ENCODE results near the gene TTYH3. TPM values are rescaled to one million over a fixed set of nuclear protein-coding genes. Genes with fewer than 3 reads are reported as not detected.

TTYH3 gene
- total and polyA plus RNA-seq, 2 of the 13 experiments (the other 11 are each of a cell fraction or from before 2014, with no cell fraction given) = 26.3 to 50.0 TPM

DNA sequence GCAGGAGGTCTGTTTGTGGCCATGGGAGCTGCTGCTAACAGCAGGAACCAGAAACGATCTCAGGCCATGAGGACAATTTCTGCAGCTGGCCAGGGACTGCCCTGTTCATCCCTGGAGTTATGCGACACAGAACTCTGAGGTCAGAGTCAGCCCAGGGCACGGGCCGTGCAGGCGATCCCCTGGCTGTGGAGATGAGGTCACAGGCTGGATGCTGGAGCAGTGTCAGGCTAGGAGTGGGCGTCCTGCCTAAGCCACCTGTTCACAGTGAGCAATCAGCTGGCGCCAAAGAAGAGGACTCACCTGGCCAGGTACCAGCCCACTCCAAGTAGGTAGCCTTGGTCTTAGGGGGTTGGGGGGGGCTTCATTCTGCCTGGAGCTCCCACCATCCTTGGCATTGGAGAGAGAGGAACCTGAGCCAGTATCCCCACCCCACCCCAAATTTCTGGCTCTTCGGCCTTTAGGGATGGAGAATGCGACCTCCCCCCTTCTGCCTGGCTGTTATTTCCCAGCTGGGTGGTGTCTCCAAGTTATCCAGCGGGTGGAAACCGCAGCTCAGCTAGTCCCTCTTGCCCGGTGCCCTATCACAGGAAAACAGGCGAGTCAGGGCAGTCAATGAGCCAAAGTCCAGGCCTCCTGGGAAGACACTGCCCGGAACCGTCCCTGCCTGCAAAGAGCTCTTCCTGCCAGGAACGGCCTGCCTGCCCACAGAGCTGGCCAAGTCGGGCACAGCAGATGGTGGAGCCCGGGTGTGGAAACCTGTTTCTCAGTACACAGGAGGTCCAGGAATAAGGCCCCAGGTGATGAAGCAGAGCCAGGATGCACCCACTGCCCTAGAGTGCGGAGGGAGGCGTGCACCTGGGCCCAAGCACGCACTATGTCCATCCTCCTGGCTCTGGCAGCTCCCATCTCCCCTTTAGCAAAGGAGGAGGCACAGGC, 1.8 kb upstream of the TTYH3 start (continued):
- TF ChIP-seq KDM3A (CRISPR knock-in tag; IDR thresholded peaks at IDR 0.05; ENCODE audit: low read depth) = no peak
- TF ChIP-seq JDP2 (CRISPR knock-in tag; IDR thresholded peaks at IDR 0.05; ENCODE audit: borderline replicate concordance) = no peak
- peak; percentile 23; the same call in 1 of the 2 replicates for TF ChIP-seq NRL (CRISPR knock-in tag; IDR thresholded peaks at IDR 0.05; ENCODE audit: borderline replicate concordance)
- no peak; the same call in 1 of the 2 replicates for TF ChIP-seq ZSCAN29 (CRISPR knock-in tag; conservative IDR thresholded peaks at IDR 0.05)
- 0 out of 2 replicates have a peak, but pooled peaks have one; percentile 60 for TF ChIP-seq ZNF607 (CRISPR knock-in tag; IDR thresholded peaks at IDR 0.05; ENCODE audit: borderline replicate concordance)
- no peak for TF ChIP-seq SRSF4 (IDR thresholded peaks at IDR 0.05; ENCODE audit: low read depth, low read length, poor library complexity, severe bottlenecking)
- TF ChIP-seq GATA4 (IDR thresholded peaks at IDR 0.05; ENCODE audit: borderline replicate concordance, low read depth) = no peak
- TF ChIP-seq YY1 (IDR thresholded peaks at IDR 0.05; ENCODE audit: insufficient read depth, insufficient replicate concordance, low read depth, low read length) = no peak
- TF ChIP-seq, protein P1, sequence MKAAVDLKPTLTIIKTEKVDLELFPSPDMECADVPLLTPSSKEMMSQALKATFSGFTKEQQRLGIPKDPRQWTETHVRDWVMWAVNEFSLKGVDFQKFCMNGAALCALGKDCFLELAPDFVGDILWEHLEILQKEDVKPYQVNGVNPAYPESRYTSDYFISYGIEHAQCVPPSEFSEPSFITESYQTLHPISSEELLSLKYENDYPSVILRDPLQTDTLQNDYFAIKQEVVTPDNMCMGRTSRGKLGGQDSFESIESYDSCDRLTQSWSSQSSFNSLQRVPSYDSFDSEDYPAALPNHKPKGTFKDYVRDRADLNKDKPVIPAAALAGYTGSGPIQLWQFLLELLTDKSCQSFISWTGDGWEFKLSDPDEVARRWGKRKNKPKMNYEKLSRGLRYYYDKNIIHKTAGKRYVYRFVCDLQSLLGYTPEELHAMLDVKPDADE (CRISPR knock-in tag; IDR thresholded peaks at IDR 0.05) = no peak
- no peak for TF ChIP-seq IRX3 (CRISPR knock-in tag; IDR thresholded peaks at IDR 0.05; ENCODE audit: borderline replicate concordance, low read depth)
- TF ChIP-seq, protein P2, sequence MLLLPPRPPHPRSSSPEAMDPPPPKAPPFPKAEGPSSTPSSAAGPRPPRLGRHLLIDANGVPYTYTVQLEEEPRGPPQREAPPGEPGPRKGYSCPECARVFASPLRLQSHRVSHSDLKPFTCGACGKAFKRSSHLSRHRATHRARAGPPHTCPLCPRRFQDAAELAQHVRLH (CRISPR knock-in tag; IDR thresholded peaks at IDR 0.05; ENCODE audit: borderline replicate concordance, low read depth) = 0 out of 2 replicates have a peak, but pooled peaks have one; percentile 63
- TF ChIP-seq POLR2A (IDR thresholded peaks at IDR 0.05; ENCODE audit: insufficient read depth in 1 of 2, low read depth in 2 of 2, low read length in 2 of 2) = no peak
- TF ChIP-seq, protein P3, sequence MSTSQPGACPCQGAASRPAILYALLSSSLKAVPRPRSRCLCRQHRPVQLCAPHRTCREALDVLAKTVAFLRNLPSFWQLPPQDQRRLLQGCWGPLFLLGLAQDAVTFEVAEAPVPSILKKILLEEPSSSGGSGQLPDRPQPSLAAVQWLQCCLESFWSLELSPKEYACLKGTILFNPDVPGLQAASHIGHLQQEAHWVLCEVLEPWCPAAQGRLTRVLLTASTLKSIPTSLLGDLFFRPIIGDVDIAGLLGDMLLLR (CRISPR knock-in tag; IDR thresholded peaks at IDR 0.05) = peak; percentile 38; the same call in 1 of the 2 replicates
- peak; percentile 80; the same call in 1 of the 2 replicates for TF ChIP-seq ZNF121 (CRISPR knock-in tag; IDR thresholded peaks at IDR 0.05)
- TF ChIP-seq RXRA (CRISPR knock-in tag; IDR thresholded peaks at IDR 0.05) = no peak; the same call in 1 of the 2 replicates
- TF ChIP-seq, protein P4, sequence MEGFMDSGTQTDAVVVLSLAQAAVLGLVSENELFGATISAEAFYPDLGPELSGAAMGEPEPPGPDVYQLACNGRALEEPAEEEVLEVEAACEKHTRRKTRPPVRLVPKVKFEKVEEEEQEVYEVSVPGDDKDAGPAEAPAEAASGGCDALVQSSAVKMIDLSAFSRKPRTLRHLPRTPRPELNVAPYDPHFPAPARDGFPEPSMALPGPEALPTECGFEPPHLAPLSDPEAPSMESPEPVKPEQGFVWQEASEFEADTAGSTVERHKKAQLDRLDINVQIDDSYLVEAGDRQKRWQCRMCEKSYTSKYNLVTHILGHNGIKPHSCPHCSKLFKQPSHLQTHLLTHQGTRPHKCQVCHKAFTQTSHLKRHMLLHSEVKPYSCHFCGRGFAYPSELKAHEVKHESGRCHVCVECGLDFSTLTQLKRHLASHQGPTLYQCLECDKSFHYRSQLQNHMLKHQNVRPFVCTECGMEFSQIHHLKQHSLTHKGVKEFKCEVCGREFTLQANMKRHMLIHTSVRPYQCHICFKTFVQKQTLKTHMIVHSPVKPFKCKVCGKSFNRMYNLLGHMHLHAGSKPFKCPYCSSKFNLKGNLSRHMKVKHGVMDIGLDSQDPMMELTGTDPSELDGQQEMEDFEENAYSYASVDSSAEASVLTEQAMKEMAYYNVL (CRISPR knock-in tag; IDR thresholded peaks at IDR 0.05; ENCODE audit: borderline replicate concordance) = peak; percentile 31; the same call in 1 of the 2 replicates
- TF ChIP-seq ATAD3A (CRISPR knock-in tag; IDR thresholded peaks at IDR 0.05) = no peak
- no peak for TF ChIP-seq CCDC6 (CRISPR knock-in tag; IDR thresholded peaks at IDR 0.05)
- TF ChIP-seq ZNF230 (CRISPR knock-in tag; IDR thresholded peaks at IDR 0.05) = no peak

Data from HepG2 (cell line).